GM12874 (cell line): ENCODE results near the gene AGRN.

Experiments used
- CTCF ChIP-seq: IDR thresholded peaks from 2 replicates; pipeline ENCODE4 v1.5.1; 2011; ENCODE audit warnings: low read depth, mild to moderate bottlenecking, control low read depth, low read length, moderate library complexity; ENCODE audit not compliant: insufficient read depth

The AGRN gene

GRCh38 chr1:984476-984814 is 35.5 kb upstream of the AGRN start:
- TF ChIP-seq CTCF: no peak

GRCh38 chr1:985126-985525 is 34.8 kb upstream of the AGRN start:
- no peak for TF ChIP-seq CTCF

- TF ChIP-seq CTCF: no peak
Measured at GRCh38 chr1:991895-992294, 28.0 kb upstream of the AGRN start.

GRCh38 chr1:992362-992761 is 27.6 kb upstream of the AGRN start:
- TF ChIP-seq CTCF: no peak

- no peak for TF ChIP-seq CTCF
Measured at GRCh38 chr1:993379-993995, 26.4 kb upstream of the AGRN start.

- no peak for TF ChIP-seq CTCF
Measured at GRCh38 chr1:995665-996633, 24.0 kb upstream of the AGRN start.

GRCh38 chr1:996851-997712 is 22.8 kb upstream of the AGRN start:
- no peak for TF ChIP-seq CTCF
